Measurements from ENCODE around the gene SPN.
"Not testable (repeated sequence)": the region's sequence is repeated elsewhere in the genome, so short reads cannot be mapped to it uniquely, and the experiment has no call there.

The SPN gene

GRCh38 chr16:29663016-29663806 lies at the start of gene SPN:
SPN (plus strand) TSS chr16:29663247; CDS start chr16:29663729, 482 bp downstream.
- H3K4me3 ChIP-seq (ENCODE audit: low read depth, low read length): no peak within 1 kb of the TSS
- no peaks in the 10 kb centered on the region for H3K36me3 ChIP-seq (ENCODE audit: control insufficient read depth, insufficient read depth, low read length)
- H3K9ac ChIP-seq (ENCODE audit: low read depth, low read length): no peak within 1 kb of the TSS
- peaks cover 15% of the 10 kb centered on the region for H3K4me1 ChIP-seq (ENCODE audit: control insufficient read depth, insufficient read depth, low read length)
- H3K27me3 ChIP-seq (ENCODE audit: control insufficient read depth, insufficient read depth, low read length): no peaks in the 10 kb centered on the region
- H3K9me3 ChIP-seq (ENCODE audit: control insufficient read depth, insufficient read depth, low read length): no peaks in the 10 kb centered on the region

GRCh38 chr16:29613307-29614057 lies 49.6 kb upstream of the SPN start:
- not testable (repeated sequence) for H3K27me3 ChIP-seq (ENCODE audit: control insufficient read depth, insufficient read depth, low read length); H3K9me3 ChIP-seq (ENCODE audit: control insufficient read depth, insufficient read depth, low read length); H3K36me3 ChIP-seq (ENCODE audit: control insufficient read depth, insufficient read depth, low read length); H3K9ac ChIP-seq (ENCODE audit: low read depth, low read length); H3K4me1 ChIP-seq (ENCODE audit: control insufficient read depth, insufficient read depth, low read length)
- peak overlapping the region; percentile 75 for H3K4me3 ChIP-seq (ENCODE audit: low read depth, low read length)

GRCh38 chr16:29614691-29615314 lies 48.2 kb upstream of the SPN start:
- not testable (repeated sequence) for H3K27me3 ChIP-seq (ENCODE audit: control insufficient read depth, insufficient read depth, low read length); H3K9ac ChIP-seq (ENCODE audit: low read depth, low read length); H3K4me1 ChIP-seq (ENCODE audit: control insufficient read depth, insufficient read depth, low read length); H3K9me3 ChIP-seq (ENCODE audit: control insufficient read depth, insufficient read depth, low read length); H3K36me3 ChIP-seq (ENCODE audit: control insufficient read depth, insufficient read depth, low read length)
- peak overlapping the region; percentile 13 for H3K4me3 ChIP-seq (ENCODE audit: low read depth, low read length)

- H3K9me3 ChIP-seq (ENCODE audit: control insufficient read depth, insufficient read depth, low read length): not testable (repeated sequence)
These were observed 46.9 kb upstream of the SPN start for GRCh38 chr16:29616127-29616526.

GRCh38 chr16:29620591-29620990 lies 42.5 kb upstream of the SPN start:
- H3K27me3 ChIP-seq (ENCODE audit: control insufficient read depth, insufficient read depth, low read length); H3K4me1 ChIP-seq (ENCODE audit: control insufficient read depth, insufficient read depth, low read length); H3K4me3 ChIP-seq (ENCODE audit: low read depth, low read length); H3K36me3 ChIP-seq (ENCODE audit: control insufficient read depth, insufficient read depth, low read length); H3K9me3 ChIP-seq (ENCODE audit: control insufficient read depth, insufficient read depth, low read length); H3K9ac ChIP-seq (ENCODE audit: low read depth, low read length): not testable (repeated sequence)

More at GRCh38 chr16:29616127-29616526, 46.9 kb upstream of the SPN start:
- H3K4me3 ChIP-seq (ENCODE audit: low read depth, low read length); H3K27me3 ChIP-seq (ENCODE audit: control insufficient read depth, insufficient read depth, low read length); H3K4me1 ChIP-seq (ENCODE audit: control insufficient read depth, insufficient read depth, low read length); H3K36me3 ChIP-seq (ENCODE audit: control insufficient read depth, insufficient read depth, low read length); H3K9ac ChIP-seq (ENCODE audit: low read depth, low read length): not testable (repeated sequence)

GRCh38 chr16:29622738-29623137 lies 40.3 kb upstream of the SPN start:
- H3K4me3 ChIP-seq (ENCODE audit: low read depth, low read length); H3K4me1 ChIP-seq (ENCODE audit: control insufficient read depth, insufficient read depth, low read length); H3K36me3 ChIP-seq (ENCODE audit: control insufficient read depth, insufficient read depth, low read length); H3K9me3 ChIP-seq (ENCODE audit: control insufficient read depth, insufficient read depth, low read length); H3K27me3 ChIP-seq (ENCODE audit: control insufficient read depth, insufficient read depth, low read length); H3K9ac ChIP-seq (ENCODE audit: low read depth, low read length): not testable (repeated sequence)

- not testable (repeated sequence) for H3K9me3 ChIP-seq (ENCODE audit: control insufficient read depth, insufficient read depth, low read length); H3K9ac ChIP-seq (ENCODE audit: low read depth, low read length); H3K27me3 ChIP-seq (ENCODE audit: control insufficient read depth, insufficient read depth, low read length); H3K4me1 ChIP-seq (ENCODE audit: control insufficient read depth, insufficient read depth, low read length); H3K36me3 ChIP-seq (ENCODE audit: control insufficient read depth, insufficient read depth, low read length); H3K4me3 ChIP-seq (ENCODE audit: low read depth, low read length)
These were observed 39.8 kb upstream of the SPN start for GRCh38 chr16:29623253-29623652.

GRCh38 chr16:29625114-29625513 lies 37.9 kb upstream of the SPN start:
- not testable (repeated sequence) for H3K4me1 ChIP-seq (ENCODE audit: control insufficient read depth, insufficient read depth, low read length); H3K9me3 ChIP-seq (ENCODE audit: control insufficient read depth, insufficient read depth, low read length); H3K4me3 ChIP-seq (ENCODE audit: low read depth, low read length); H3K36me3 ChIP-seq (ENCODE audit: control insufficient read depth, insufficient read depth, low read length); H3K9ac ChIP-seq (ENCODE audit: low read depth, low read length); H3K27me3 ChIP-seq (ENCODE audit: control insufficient read depth, insufficient read depth, low read length)

- H3K4me3 ChIP-seq (ENCODE audit: low read depth, low read length); H3K9ac ChIP-seq (ENCODE audit: low read depth, low read length); H3K4me1 ChIP-seq (ENCODE audit: control insufficient read depth, insufficient read depth, low read length); H3K36me3 ChIP-seq (ENCODE audit: control insufficient read depth, insufficient read depth, low read length); H3K27me3 ChIP-seq (ENCODE audit: control insufficient read depth, insufficient read depth, low read length); H3K9me3 ChIP-seq (ENCODE audit: control insufficient read depth, insufficient read depth, low read length): not testable (repeated sequence)
These were observed 36.2 kb upstream of the SPN start for GRCh38 chr16:29626778-29627331.

- H3K27me3 ChIP-seq (ENCODE audit: control insufficient read depth, insufficient read depth, low read length); H3K36me3 ChIP-seq (ENCODE audit: control insufficient read depth, insufficient read depth, low read length); H3K9ac ChIP-seq (ENCODE audit: low read depth, low read length); H3K4me1 ChIP-seq (ENCODE audit: control insufficient read depth, insufficient read depth, low read length); H3K9me3 ChIP-seq (ENCODE audit: control insufficient read depth, insufficient read depth, low read length); H3K4me3 ChIP-seq (ENCODE audit: low read depth, low read length): not testable (repeated sequence)
These were observed 35.4 kb upstream of the SPN start for GRCh38 chr16:29627661-29628075.

- not testable (repeated sequence) for H3K9ac ChIP-seq (ENCODE audit: low read depth, low read length); H3K4me1 ChIP-seq (ENCODE audit: control insufficient read depth, insufficient read depth, low read length); H3K4me3 ChIP-seq (ENCODE audit: low read depth, low read length); H3K9me3 ChIP-seq (ENCODE audit: control insufficient read depth, insufficient read depth, low read length); H3K27me3 ChIP-seq (ENCODE audit: control insufficient read depth, insufficient read depth, low read length); H3K36me3 ChIP-seq (ENCODE audit: control insufficient read depth, insufficient read depth, low read length)
These were observed 34.3 kb upstream of the SPN start for GRCh38 chr16:29628707-29629106.

- H3K9ac ChIP-seq (ENCODE audit: low read depth, low read length); H3K4me1 ChIP-seq (ENCODE audit: control insufficient read depth, insufficient read depth, low read length); H3K27me3 ChIP-seq (ENCODE audit: control insufficient read depth, insufficient read depth, low read length); H3K9me3 ChIP-seq (ENCODE audit: control insufficient read depth, insufficient read depth, low read length); H3K36me3 ChIP-seq (ENCODE audit: control insufficient read depth, insufficient read depth, low read length); H3K4me3 ChIP-seq (ENCODE audit: low read depth, low read length): not testable (repeated sequence)
These were observed 33.7 kb upstream of the SPN start for GRCh38 chr16:29629318-29629717.

All from iPS-15b (cell line).